PC-9 (cell line): ENCODE measurements around the gene CFAP161. TPM values are rescaled to one million over a fixed set of nuclear protein-coding genes. Genes with fewer than 3 reads are reported as not detected.

ENCODE experiments used
- BruUV-seq: library from RNA; stranded (reverse); fragments of 400-500 nt; replicated peaks from 2 replicates; lab custom pipeline; 2021; lab: Mats Ljungman, UMichigan
- CTCF ChIA-PET: fragments of 300-600 bp; sonication (Branson Sonifier 250); formaldehyde crosslinking; loops from one replicate; lab custom pipeline; 2022; ENCODE audit warnings: antibody characterized with exemption; lab: Charles Lee
- POLR2A ChIA-PET: fragments of 300-600 bp; sonication (Branson Sonifier 250); formaldehyde crosslinking; loops from one replicate; lab custom pipeline; 2022; ENCODE audit warnings: antibody characterized with exemption; ENCODE audit not compliant: unreplicated experiment; lab: Charles Lee
- DNase-seq, 2 experiments: peaks; one replicate each; pipeline versions ENCODE4 v3.0.0 to v3.0.0-alpha.2; 2015 to 2022; ENCODE audit warnings: mixed read lengths in 1 of 2
- H2AFZ ChIP-seq: fragments of 200-600 bp; sonication (generic); 2 replicates; pipeline ENCODE4 v1.8.1; 2017; ENCODE audit warnings: antibody characterized with exemption
- H3F3A ChIP-seq: fragments of 200-600 bp; sonication (generic); 2 replicates; pipeline ENCODE4 v1.8.1; 2017; ENCODE audit warnings: antibody characterized with exemption, mild to moderate bottlenecking, low read depth; ENCODE audit not compliant: insufficient read depth
- H3K27ac ChIP-seq: fragments of 200-600 bp; sonication (generic); 2 replicates; pipeline ENCODE4 v1.6.1; 2016; ENCODE audit warnings: mixed run types
- H3K27me3 ChIP-seq: fragments of 200-600 bp; sonication (generic); 2 replicates; pipeline ENCODE4 v1.6.1; 2016; ENCODE audit warnings: low read depth, mixed run types; ENCODE audit not compliant: insufficient read depth
- H3K36me3 ChIP-seq: fragments of 200-600 bp; sonication (generic); 2 replicates; pipeline ENCODE4 v1.6.1; 2016; ENCODE audit warnings: low read depth, mixed run types
- H3K4me1 ChIP-seq: fragments of 200-600 bp; sonication (generic); replicated peaks from 2 replicates; pipeline ENCODE4 v1.6.1; 2016; ENCODE audit warnings: mixed run types; ENCODE audit not compliant: insufficient read depth
- H3K4me2 ChIP-seq: fragments of 200-600 bp; sonication (generic); 2 replicates; pipeline ENCODE4 v1.6.1; 2017; ENCODE audit warnings: mixed run types
- H3K4me3 ChIP-seq: fragments of 200-600 bp; sonication (generic); 2 replicates; pipeline ENCODE4 v1.6.1; 2016; ENCODE audit warnings: mixed run types
- H3K79me2 ChIP-seq: fragments of 200-600 bp; sonication (generic); 2 replicates; pipeline ENCODE4 v1.6.1; 2017; ENCODE audit warnings: low read depth, mixed run types
- H3K9me2 ChIP-seq: fragments of 200-600 bp; sonication (generic); 2 replicates; pipeline ENCODE4 v1.8.1; 2017; ENCODE audit warnings: mild to moderate bottlenecking; ENCODE audit not compliant: insufficient read depth
- H3K9me3 ChIP-seq: fragments of 200-600 bp; sonication (generic); 2 replicates; pipeline ENCODE4 v1.8.1; 2016; ENCODE audit warnings: low read depth; ENCODE audit not compliant: insufficient read depth
- H4K20me1 ChIP-seq: fragments of 200-600 bp; sonication (generic); 2 replicates; pipeline ENCODE4 v1.8.1; 2017; ENCODE audit not compliant: insufficient read depth
- EZH2 ChIP-seq: fragments of 200-600 bp; sonication (generic); IDR thresholded peaks from 2 replicates; pipeline ENCODE4 v1.8.0; 2017; ENCODE audit warnings: antibody characterized with exemption, low read depth
- intact Hi-C: fragments of 100-400 bp; cut with micrococcal nuclease; formaldehyde crosslinking; loops from one replicate; pipeline ENCODE4 v1.10.0; 2022; ENCODE audit not compliant: unreplicated experiment
- total RNA-seq: library from RNA; stranded (reverse); gene quantifications from 2 replicates; pipeline ENCODE4 v1.2.3, GENCODE V29; 2021
- TF ChIP-seq, protein P1 (sequence below): fragments of 200-600 bp; sonication (generic); conservative IDR thresholded peaks from 2 replicates; pipeline ENCODE4 v1.6.1; 2017; ENCODE audit warnings: mixed run types, antibody characterized with exemption, mild to moderate bottlenecking, moderate library complexity

The CFAP161 gene
- total RNA-seq, 1 experiment from 2014 or later, result 1.4 TPM

DNA sequence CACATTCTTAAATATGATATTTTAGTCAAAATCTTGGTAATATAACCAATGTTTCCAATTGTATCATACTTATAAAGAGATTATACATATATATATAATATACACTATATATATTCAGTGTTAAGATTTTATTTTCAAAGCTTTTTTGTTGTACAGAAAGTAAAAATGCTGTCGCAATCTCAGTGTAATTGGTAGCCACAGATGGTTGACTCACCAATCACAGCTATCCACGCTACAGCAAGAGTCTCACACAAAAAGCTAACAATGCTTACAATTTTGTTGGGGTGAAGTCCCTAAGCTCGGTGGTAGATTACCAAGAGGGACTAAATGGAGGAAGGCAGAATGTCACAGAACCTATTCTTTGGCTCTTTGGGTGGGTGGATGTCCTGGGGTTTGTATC lies 16.9 kb upstream of the CFAP161 start:
- TF ChIP-seq, protein P1, sequence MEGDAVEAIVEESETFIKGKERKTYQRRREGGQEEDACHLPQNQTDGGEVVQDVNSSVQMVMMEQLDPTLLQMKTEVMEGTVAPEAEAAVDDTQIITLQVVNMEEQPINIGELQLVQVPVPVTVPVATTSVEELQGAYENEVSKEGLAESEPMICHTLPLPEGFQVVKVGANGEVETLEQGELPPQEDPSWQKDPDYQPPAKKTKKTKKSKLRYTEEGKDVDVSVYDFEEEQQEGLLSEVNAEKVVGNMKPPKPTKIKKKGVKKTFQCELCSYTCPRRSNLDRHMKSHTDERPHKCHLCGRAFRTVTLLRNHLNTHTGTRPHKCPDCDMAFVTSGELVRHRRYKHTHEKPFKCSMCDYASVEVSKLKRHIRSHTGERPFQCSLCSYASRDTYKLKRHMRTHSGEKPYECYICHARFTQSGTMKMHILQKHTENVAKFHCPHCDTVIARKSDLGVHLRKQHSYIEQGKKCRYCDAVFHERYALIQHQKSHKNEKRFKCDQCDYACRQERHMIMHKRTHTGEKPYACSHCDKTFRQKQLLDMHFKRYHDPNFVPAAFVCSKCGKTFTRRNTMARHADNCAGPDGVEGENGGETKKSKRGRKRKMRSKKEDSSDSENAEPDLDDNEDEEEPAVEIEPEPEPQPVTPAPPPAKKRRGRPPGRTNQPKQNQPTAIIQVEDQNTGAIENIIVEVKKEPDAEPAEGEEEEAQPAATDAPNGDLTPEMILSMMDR, result no peak
- Histone ChIP-seq H3F3A (no peaks in the 10 kb centered on the region), H3K79me2 (no peaks in the 10 kb centered on the region), H3K9me2 (no peaks in the 10 kb centered on the region), H3K36me3 (no peaks in the 10 kb centered on the region), H2AFZ (no peak overlapping the region), H3K4me3 (no peak overlapping the region), H3K4me2 (no peak overlapping the region), H3K27me3 (peaks cover under 1% of the 10 kb centered on the region; the same call in 1 of the 2 replicates), H3K9me3 (no peaks in the 10 kb centered on the region), H3K27ac (no peak overlapping the region), H3K4me1 (no peaks in the 10 kb centered on the region), H4K20me1 (no peaks in the 10 kb centered on the region)
- intact Hi-C loops, result no loop called here
- no TSS peak for BruUV-seq
- ChIA-PET POLR2A (no interaction called here), CTCF (no interaction called here)
- no peak for DNase-seq

DNA sequence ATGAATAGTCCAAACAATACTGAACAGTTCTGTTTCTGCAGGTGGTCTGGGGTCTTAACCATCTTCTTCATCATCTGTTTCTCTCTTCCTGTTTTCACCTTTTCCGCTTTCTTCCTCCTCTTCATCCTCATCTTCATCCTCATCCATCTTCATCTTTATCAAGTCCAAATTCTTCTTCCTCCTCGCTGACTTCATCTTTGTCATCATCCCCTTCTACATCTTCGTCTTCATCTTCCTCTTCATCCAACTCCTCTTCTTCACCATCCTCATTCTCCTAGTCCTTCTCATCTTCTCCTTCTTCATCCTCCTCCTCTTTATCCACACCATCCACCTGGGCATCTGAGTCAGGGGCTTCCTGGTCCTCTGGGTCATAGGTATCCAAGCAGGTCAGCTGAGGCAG lies 16.5 kb upstream of the CFAP161 start:
- Histone ChIP-seq H3K9me3 (no peaks in the 10 kb centered on the region), H3F3A (no peaks in the 10 kb centered on the region), H3K4me2 (no peak overlapping the region), H3K4me1 (no peaks in the 10 kb centered on the region), H3K27ac (no peak overlapping the region), H3K4me3 (no peak overlapping the region), H2AFZ (no peak overlapping the region), H4K20me1 (no peaks in the 10 kb centered on the region), H3K36me3 (no peaks in the 10 kb centered on the region), H3K9me2 (no peaks in the 10 kb centered on the region), H3K79me2 (no peaks in the 10 kb centered on the region), H3K27me3 (no peaks in the 10 kb centered on the region)
- CTCF ChIA-PET, result no interaction called here
- intact Hi-C loops, result no loop called here
- POLR2A ChIA-PET, result no interaction called here
- BruUV-seq, result no TSS peak
- no peak for DNase-seq
- TF ChIP-seq, protein P1, result no peak
- TF ChIP-seq EZH2, result no peak

DNA sequence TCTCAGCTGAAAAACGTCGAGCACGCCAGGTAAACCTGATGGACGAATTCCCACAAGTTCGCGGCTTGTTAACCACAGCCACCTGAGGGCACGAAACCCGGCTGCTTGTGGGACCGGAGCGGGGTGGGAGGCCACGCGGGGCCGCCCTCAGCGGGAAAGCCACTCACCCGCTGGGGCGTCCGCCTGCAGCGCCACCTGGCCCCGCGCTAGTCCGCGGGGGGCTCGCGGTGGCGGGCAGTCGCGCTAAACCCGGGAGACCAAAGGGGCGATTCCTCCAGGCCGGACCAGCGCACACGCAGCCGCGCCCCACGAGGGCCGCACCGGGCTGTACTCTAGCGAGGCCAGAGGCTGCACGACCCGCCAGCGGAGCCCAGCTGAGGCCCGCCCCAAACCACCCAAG lies 15.7 kb upstream of the CFAP161 start:
- ChIA-PET POLR2A (no interaction called here), CTCF (no interaction called here)
- Histone ChIP-seq H3K27me3 (no peaks in the 10 kb centered on the region), H3K4me1 (no peaks in the 10 kb centered on the region), H4K20me1 (no peaks in the 10 kb centered on the region), H3K27ac (no peak overlapping the region), H2AFZ (no peak overlapping the region), H3K9me2 (no peaks in the 10 kb centered on the region), H3K4me2 (no peak overlapping the region), H3F3A (no peaks in the 10 kb centered on the region), H3K79me2 (no peaks in the 10 kb centered on the region), H3K36me3 (no peaks in the 10 kb centered on the region), H3K9me3 (no peaks in the 10 kb centered on the region), H3K4me3 (no peak overlapping the region)
- TF ChIP-seq EZH2, result no peak
- TF ChIP-seq, protein P1, result no peak
- intact Hi-C loops, result no loop called here
- BruUV-seq, result no TSS peak
- no peak for DNase-seq
